NCI-H748 (cell line): ENCODE measurements around the gene CSAD.

Source experiments
- DNase-seq: peaks from one replicate; lab custom pipeline; 2025; ENCODE audit not compliant: unreplicated experiment; lab: John Stamatoyannopoulos, UW

Gene CSAD

GRCh38 chr12:53180220-53180930, at the start of gene CSAD, which contains the start of gene ZNF740:
CSAD (minus strand) TSS chr12:53180925; CDS start chr12:53173470, 7,455 bp downstream.
ZNF740 (plus strand) TSS chr12:53180722; CDS start chr12:53181984, 1,262 bp downstream.
- peak; percentile 99 for DNase-seq

- peak; percentile 13 for DNase-seq
Measured at GRCh38 chr12:53230108-53230845, 49.6 kb upstream of the CSAD start.

DNA sequence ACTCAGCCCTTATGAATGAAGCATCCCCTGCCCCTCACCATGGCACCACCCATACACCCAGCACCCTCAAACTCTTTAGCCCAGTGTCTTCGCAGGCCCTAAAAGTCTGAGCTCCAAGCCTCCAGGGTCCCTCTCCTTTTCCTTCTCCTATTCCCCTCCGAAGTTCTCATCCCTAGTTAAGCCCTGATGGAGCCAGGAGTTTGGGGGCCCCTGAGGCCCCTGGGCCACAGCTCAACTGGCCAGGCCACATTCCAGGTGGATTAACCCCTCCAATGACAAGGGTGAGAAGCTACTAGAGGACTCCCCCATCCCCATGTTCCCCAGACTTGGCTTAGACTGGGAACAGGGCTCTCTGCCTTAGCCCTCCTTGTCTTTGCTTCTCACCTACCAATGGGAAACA, 48.7 kb upstream of the CSAD start:
- DNase-seq = no peak

- DNase-seq = no peak
Measured at GRCh38 chr12:53227836-53228235, 47.1 kb upstream of the CSAD start.

- DNase-seq = no peak
Measured at GRCh38 chr12:53227341-53227740, 46.6 kb upstream of the CSAD start.

DNA sequence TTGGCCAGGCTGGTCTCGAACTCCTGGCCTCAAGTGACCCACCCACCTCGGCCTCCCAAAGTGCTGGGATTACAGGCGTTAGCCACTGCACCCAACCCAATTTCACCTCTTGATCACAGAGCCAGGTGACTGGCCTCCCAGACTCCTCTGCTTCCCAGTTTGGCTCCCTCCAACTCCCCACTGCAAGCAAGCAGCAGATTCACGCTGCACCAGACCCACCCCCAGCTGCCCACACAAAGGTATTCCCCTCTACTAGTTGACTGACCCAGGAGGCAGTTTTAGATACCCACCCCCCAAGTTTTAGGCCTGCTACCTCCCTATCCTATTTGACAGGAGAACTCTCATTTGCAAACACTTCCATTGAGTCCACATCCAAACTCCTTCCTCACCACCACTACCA, 46.1 kb upstream of the CSAD start:
- no peak for DNase-seq

GRCh38 chr12:53225635-53226424, 45.1 kb upstream of the CSAD start:
- DNase-seq = no peak

DNA sequence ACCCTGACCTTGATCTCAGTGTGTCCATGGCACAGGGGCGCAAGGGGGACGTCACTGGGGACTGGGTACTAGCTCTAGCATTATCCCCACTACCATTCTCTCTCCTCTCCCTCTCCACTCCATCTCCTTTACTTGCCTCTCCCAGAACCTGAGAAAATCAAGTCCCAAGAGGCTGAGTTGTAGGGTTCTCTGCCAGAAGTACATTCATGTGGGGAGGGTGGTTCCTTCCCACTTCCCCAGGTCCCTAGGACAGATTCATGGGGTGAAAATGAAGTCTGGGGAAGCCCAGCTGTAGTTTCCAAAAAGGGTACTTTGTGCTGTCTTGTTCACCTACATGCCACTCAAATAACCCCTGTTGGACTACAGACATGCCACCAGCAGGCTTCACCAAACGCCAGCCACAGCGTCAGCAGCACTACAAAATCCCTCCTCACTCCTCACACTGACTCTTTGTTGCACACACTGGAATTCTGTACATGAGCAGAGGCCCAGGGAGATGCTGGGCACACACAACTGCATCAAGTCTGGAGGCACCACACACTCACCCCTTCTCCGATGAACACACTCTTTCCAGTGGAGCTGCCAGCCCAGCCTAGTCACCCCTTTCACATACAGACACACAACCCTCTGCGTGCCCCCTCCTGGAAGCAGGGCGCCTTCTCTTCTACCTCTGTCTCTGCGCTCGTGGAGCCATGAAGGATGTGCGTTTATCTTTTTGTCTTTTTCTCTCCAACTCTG, 44.3 kb upstream of the CSAD start:
- no peak for DNase-seq

GRCh38 chr12:53224061-53224896, 43.6 kb upstream of the CSAD start:
- DNase-seq = peak; percentile 40

DNA sequence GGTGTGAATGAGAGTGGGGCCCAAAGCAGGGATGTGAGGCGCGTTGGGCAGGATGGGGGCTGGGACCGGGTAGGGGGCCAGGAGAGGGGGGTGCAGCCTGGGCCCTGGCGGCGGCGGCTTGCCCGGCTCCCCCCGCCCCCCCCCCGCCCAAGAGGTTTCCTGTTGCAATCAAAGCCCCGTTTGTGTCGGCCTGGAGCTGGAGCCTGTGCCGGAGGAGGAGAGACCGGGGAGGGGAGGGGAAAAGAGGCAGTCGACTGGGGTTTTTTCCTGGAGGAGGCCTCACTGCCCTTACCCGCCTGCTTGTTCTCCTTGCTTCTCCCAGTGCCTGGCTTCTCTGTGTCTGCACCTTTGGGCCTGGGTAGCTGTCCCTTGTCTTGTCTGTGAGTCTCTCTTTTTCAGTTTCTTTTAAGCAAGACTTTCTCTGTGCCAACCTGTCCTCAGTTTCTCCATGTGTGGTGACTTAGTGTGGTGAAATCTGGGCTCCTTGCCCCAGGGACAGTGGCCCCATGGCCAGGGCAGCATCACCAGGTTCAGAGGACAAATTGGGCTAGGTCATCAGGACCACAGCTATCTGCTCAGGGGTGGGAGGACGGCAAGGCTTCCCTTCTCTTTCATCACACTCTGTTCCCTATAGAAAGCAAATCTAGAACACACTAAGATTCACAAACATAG, 42.8 kb upstream of the CSAD start:
- DNase-seq = no peak

- no peak for DNase-seq
Measured at GRCh38 chr12:53222806-53223261, 42.1 kb upstream of the CSAD start.

DNA sequence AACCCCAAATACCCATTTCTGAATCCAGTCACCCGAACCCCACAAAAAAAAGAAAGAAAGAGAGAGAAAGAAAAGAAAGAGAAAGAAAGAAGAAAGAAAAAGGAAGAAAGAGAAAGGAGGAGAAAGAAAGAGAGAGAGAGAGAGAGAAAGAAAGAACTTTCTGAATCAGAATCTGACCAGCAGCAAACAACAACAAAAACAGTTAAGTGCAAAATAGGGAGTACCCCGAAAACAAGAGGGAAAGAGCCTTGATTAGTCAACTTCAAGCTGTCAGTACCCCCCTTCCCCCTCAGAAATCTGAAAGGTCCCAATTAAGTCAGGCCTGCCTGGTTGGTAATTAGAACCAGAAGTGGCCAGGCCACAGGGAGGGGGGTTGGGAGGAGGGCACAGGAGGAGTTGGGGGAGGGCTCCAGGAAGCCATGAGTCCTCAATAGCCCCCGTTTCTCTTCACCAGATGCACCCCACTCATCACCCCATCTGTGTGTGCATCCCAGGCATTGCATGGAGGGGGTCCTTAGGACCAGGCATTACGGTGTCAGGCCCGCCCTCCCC, 41.5 kb upstream of the CSAD start:
- DNase-seq = no peak

DNA sequence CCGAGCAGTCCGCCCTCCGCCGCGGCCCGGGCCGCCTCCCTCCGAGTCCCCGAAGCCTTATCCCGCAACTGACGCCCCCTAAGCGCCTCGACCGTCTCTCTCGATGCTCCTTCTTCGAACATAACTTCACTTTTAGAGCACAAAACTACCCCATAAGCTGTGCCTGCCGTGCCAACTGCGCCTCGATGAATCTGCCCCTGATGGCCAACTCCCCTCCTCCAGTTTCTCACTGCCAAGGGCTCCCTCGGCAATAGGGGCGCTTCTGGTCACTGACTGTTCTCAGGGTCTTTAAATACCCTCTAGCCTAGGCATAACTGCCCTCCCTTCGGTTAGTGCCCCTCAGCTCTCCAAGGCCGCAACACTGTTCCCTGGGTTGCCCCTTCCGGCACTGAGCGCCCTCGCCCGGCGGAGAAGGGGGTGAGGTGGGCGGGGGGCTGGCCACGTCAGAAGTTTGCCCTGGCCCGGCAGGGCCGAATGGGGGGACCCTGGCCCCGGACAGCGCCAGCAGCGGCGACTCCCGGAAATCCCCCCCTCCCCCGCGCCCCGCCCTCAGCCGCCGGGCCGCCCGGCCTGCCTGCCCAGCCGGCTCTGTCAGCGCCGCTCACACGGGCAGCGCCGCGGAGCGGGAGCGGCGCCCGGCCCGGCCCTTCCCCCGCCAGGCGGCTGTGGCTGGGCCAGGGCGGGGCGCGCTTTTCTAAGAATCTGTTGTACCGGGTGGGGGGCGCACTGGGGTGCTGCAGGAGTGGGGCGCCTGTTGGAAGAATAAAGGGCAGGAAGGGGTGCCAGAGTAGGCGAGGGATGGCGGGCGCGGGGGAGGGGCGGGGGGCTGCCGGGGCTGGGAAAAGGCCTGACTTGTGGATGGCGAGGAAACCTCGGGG, 40.7 kb upstream of the CSAD start:
- DNase-seq = peak; percentile 71

DNA sequence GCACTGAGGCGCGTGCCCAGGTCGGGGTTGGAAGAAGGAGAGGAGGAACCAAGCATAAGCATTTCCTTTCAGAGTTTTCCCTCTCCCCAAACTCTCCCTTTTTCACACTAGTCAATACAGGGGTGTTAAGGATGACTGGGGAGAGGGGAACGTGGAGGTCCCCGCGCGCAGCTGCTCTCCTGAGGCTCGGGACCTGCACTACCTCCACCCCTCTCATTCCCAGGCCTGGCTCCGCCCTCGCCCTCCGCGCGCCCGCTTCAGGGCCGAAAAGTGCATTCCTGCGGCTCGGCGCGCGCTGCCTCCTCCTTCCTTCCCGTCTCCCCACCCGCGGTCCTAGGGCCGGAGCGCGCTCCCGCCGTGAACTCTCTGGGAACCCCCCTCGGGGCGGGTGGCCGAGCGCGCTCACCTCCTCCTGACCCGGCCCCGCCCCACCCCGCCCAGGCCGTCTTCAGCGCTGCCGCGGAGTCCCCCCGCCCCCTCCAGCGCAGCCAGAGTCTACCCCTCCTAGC, 40.0 kb upstream of the CSAD start:
- DNase-seq = peak; percentile 91

- DNase-seq = peak; percentile 69
Measured at GRCh38 chr12:53219956-53220693, 39.4 kb upstream of the CSAD start.

DNA sequence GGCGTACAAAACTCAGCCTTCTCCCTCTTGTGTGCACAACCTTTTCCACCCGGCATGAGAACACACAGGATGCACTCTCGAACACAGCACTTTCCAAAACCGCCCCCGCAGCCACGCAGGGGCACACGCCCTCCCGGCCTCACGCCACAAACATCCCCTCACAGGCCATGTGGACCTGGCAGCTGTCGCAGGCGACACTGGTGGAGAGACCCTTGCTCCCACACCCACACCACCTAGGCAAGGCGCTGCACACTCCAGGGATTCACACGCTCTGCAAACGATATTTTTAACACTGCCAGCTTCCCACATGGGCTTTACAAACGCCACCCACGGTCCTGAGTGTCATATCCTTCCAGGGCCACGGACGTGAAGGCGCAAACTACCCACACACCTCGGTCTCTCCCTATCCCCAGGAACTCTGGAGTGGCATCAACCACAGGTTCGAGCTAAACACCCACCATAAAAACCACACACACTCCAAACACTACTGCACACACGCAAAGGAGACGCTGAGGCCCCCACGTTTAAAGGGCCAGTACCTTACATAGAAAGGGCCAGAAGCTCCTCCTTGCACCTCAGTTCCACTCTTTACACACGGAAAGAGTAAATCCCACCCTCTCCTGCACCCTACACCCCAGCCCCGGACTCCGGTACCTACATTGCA, 38.7 kb upstream of the CSAD start:
- no peak for DNase-seq
